ENCODE measurements around the gene TMC5. TPM values are rescaled to one million over a fixed set of nuclear protein-coding genes. Genes with fewer than 3 reads are reported as not detected.
"Not testable (repeated sequence)": the region's sequence is repeated elsewhere in the genome, so short reads cannot be mapped to it uniquely, and the experiment has no call there.

Gene TMC5
- polyA plus RNA-seq (ENCODE audit: insufficient read depth in 1 of 5, insufficient read length in 5 of 5, low replicate concordance in 1 of 5): 10 to 100 TPM in 1 of 5 donors, 1 to 10 TPM in 4; 5.7 to 15.5 (median 9.0) TPM
- long read RNA-seq, donor 1, partial matches to known transcripts: 0 of 1 reads
- long read RNA-seq, donor 1, other reads (novel, unspliced or antisense): 0 of 1 reads
- long read RNA-seq, donor 2, partial matches to known transcripts: 0 of 25 reads
- long read RNA-seq, donor 2, other reads (novel, unspliced or antisense): 25 of 25 reads
- long read RNA-seq, donor 3, partial matches to known transcripts: 11 of 45 reads
- long read RNA-seq, donor 3, other reads (novel, unspliced or antisense): 34 of 45 reads
- long read RNA-seq, donor 4: 0 reads
- long read RNA-seq, donor 5: 0 reads
- long read RNA-seq, donor 6: 0 reads
- long read RNA-seq, donor 7, partial matches to known transcripts: 15 of 77 reads
- long read RNA-seq, donor 7, other reads (novel, unspliced or antisense): 62 of 77 reads
- long read RNA-seq, donor 8: 0 reads

GRCh38 chr16:19417640-19418039 is at the start of gene TMC5:
Gene TMC5, plus strand, starts transcription at chr16:19417883. Its CDS starts 22,156 bp downstream, at chr16:19440039.
- DNase-seq: no peak

- DNase-seq: not testable (repeated sequence)
These were observed 45.1 kb upstream of the TMC5 start for GRCh38 chr16:19372541-19372940.

GRCh38 chr16:19374402-19374801 is 43.3 kb upstream of the TMC5 start:
- no peak for DNase-seq

- peak in 1 of 2 donors; percentile 65 for DNase-seq
These were observed 42.0 kb upstream of the TMC5 start for GRCh38 chr16:19375561-19376158.

GRCh38 chr16:19377864-19378263 is 39.8 kb upstream of the TMC5 start:
- no peak for DNase-seq

- DNase-seq: no peak
These were observed 39.2 kb upstream of the TMC5 start for GRCh38 chr16:19378511-19378910.

GRCh38 chr16:19379838-19380237 is 37.8 kb upstream of the TMC5 start:
- no peak for DNase-seq

GRCh38 chr16:19380328-19380727 is 37.4 kb upstream of the TMC5 start:
- DNase-seq: no peak

GRCh38 chr16:19382084-19382801 is 35.4 kb upstream of the TMC5 start:
- DNase-seq: no peak

- DNase-seq: no peak
These were observed 34.5 kb upstream of the TMC5 start for GRCh38 chr16:19382887-19383816.

- DNase-seq: no peak
These were observed 33.0 kb upstream of the TMC5 start for GRCh38 chr16:19384656-19385055.

- no peak for DNase-seq
These were observed 31.2 kb upstream of the TMC5 start for GRCh38 chr16:19386525-19386924.

- DNase-seq: peak in 1 of 2 donors; percentile 43
These were observed 28.4 kb upstream of the TMC5 start for GRCh38 chr16:19389246-19389645.

GRCh38 chr16:19391185-19391776 is 26.4 kb upstream of the TMC5 start:
- not testable (repeated sequence) for DNase-seq

- DNase-seq: no peak
These were observed 25.3 kb upstream of the TMC5 start for GRCh38 chr16:19392352-19392751.

GRCh38 chr16:19393226-19394111 is 24.2 kb upstream of the TMC5 start:
- DNase-seq: no peak

- not testable (repeated sequence) for DNase-seq
These were observed 21.9 kb upstream of the TMC5 start for GRCh38 chr16:19395646-19396267.

- peak in 1 of 2 donors; percentile 59 for DNase-seq
These were observed 21.1 kb upstream of the TMC5 start for GRCh38 chr16:19396555-19397011.

GRCh38 chr16:19397373-19397772 is 20.3 kb upstream of the TMC5 start:
- not testable (repeated sequence) for DNase-seq
